CD4-positive, alpha-beta T cell treated with Interleukin-1 beta for 1 hour (primary cell): Measurements from ENCODE around the gene CFAP65.
A peak's percentile ranks its signal among the peaks of the same experiment; 100 is the strongest.

Experiments
- DNase-seq, 2 donors: peaks; one replicate each; pipeline ENCODE4 v3.0.0-alpha.2; 2020 to 2022

The CFAP65 gene, protein sequence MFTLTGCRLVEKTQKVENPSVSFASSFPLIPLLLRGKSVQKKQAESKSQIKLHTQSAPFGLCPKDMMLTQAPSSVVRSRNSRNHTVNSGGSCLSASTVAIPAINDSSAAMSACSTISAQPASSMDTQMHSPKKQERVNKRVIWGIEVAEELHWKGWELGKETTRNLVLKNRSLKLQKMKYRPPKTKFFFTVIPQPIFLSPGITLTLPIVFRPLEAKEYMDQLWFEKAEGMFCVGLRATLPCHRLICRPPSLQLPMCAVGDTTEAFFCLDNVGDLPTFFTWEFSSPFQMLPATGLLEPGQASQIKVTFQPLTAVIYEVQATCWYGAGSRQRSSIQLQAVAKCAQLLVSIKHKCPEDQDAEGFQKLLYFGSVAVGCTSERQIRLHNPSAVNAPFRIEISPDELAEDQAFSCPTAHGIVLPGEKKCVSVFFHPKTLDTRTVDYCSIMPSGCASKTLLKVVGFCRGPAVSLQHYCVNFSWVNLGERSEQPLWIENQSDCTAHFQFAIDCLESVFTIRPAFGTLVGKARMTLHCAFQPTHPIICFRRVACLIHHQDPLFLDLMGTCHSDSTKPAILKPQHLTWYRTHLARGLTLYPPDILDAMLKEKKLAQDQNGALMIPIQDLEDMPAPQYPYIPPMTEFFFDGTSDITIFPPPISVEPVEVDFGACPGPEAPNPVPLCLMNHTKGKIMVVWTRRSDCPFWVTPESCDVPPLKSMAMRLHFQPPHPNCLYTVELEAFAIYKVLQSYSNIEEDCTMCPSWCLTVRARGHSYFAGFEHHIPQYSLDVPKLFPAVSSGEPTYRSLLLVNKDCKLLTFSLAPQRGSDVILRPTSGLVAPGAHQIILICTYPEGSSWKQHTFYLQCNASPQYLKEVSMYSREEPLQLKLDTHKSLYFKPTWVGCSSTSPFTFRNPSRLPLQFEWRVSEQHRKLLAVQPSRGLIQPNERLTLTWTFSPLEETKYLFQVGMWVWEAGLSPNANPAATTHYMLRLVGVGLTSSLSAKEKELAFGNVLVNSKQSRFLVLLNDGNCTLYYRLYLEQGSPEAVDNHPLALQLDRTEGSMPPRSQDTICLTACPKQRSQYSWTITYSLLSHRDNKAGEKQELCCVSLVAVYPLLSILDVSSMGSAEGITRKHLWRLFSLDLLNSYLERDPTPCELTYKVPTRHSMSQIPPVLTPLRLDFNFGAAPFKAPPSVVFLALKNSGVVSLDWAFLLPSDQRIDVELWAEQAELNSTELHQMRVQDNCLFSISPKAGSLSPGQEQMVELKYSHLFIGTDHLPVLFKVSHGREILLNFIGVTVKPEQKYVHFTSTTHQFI (N-terminal part only)

DNA sequence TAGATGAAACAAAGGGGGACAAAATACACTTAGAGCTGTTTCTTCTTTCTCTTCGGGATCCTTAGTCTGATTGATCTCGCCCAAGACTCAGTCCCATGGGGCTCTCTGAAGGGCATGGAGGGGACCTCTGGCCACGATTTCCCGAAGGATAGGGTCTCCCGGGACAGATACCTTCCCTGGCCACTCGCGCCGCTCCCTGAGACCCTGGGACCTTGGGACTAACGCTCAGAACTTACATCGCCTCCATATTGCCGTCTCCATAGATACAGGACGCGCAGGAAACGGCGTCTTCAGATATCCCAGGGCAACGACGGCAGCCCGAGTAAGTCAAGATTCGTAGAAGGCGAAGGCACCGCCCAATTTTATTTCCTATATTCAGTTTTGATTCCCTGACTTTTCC is at the start of gene CFAP65:
CFAP65 (minus strand) TSS at position 265 of the 400 bp plus-strand sequence. CDS start 2,468 bp downstream, outside the sequence.
- peak in 1 of 2 donors; percentile 29 for DNase-seq

GRCh38 chr2:219090436-219091299 is 49.4 kb upstream of the CFAP65 start:
- DNase-seq, result no peak

DNA sequence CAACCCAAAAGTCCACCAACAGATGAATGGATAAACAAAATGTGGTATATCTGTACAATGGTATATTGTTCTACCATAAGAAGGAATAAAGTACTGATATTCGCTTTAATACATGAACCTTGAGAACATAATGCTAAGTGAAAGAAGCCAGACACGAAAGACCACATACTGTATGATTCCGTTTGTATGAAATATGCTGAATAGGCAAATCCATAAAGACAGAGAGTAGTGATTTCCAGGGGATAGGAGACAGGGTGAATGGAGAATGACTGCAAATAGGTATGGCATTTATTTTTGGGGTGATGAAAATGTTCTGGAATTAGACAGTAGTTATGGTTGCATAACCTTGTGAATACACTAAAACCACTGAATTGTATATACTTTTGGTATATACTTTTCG is 48.0 kb upstream of the CFAP65 start:
- no peak for DNase-seq

DNA sequence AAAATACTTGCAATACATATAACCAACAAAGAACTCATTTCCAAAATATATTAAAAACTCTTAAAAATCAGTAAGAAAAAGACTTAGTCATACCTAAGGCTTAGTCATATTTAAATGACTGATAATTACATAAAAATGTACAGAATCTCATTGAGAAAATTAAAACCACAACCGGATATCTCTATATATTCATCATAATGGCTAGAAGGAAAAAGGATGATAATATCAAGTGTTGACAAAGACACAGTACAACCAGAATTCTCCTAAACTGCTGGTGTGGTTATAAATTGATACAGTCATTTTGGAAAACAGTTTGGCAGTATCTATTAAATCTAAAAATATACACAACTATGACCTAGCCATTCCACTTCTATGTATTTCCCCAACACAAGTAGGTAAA is 46.5 kb upstream of the CFAP65 start:
- no peak for DNase-seq

GRCh38 chr2:219087361-219087760 is 46.0 kb upstream of the CFAP65 start:
- no peak for DNase-seq

DNA sequence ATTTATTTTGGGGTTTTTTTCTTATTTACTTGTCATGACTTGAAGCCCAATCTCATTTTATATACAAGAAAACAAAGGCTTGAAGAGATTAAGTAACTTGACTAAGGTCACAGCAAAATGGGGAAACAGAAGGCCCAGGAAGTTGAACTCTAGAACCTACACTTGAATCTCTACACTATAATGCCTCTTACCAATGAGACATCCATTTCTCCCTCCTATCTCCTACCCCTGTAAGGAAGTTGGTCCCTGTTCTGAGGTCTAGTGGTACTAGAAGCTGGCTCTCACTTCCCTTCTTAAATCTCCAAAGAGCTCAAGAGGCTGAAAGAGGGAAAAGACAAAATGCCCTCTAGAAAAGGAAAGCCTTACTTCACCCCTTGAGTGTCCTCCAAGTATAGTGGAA is 44.9 kb upstream of the CFAP65 start:
- DNase-seq, result no peak

DNA sequence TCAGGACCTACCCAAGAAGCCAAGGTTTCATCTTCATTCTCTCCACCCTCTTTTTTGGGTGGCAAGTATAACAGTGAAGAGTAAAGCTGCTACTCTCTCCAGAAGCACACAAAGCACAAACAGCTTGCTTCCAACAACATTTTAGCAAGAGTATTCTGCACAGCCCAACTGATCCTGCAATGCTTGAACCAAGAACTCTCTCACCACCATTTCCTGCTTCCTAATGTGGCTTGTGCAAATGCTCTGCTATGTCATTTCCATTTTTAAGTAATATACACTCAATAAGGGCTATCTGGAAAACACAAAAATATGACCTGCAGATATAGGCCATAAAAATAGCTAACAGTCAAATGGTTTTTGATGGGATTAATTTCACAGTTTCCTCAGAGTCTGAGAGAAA is 43.5 kb upstream of the CFAP65 start:
- no peak for DNase-seq

DNA sequence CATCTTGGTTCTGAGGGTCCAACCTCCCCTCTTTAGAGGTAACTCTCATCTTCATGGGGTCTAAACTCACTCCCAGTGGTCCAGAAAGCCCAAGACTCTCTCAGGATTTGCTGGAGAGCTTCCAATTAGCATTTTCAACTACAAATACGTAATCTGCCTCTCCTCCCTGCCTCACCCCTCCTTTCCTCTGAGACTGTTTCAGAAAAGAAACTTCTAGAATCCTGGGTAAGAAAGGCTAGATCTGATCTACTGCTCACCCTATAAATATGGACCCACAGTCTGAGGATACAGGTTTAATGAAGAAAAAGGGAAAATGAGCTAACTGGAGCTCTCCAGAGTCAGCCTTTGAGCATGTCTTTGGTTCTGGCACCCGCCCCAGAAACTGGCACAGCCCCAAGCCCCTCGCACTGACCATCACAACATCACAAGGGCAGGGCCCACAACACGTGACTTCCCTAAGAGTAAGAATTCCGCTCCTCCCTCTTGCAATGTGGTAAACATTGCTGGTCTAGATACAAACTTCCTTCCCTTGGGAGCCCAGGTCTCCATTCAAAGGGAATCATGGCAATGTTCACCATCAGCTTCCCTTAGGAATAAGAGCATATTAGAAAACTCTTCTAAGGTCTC is 41.1 kb upstream of the CFAP65 start:
- no peak for DNase-seq

GRCh38 chr2:219081701-219082331 is 40.5 kb upstream of the CFAP65 start:
- DNase-seq, result no peak

DNA sequence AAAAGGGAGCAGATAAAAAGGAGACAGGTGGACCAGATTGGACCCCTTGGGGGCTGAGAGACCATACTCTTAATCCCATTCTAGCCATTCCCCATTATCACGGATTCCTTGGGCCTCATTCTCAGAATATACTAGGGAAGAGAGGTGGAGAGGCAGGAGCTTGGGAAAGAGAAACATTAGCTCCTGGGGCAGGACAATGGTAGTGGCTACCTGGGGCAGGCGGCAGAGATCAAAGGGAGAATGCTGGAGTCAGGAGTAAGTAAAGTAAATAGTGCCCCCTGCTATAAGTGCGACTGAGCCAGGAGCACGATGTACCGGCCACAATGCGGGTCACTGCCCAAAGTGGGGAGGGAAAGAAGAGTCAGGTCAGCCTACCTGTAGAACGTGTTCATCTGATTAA is 39.8 kb upstream of the CFAP65 start:
- no peak for DNase-seq

GRCh38 chr2:219079417-219079816 is 38.1 kb upstream of the CFAP65 start:
- DNase-seq, result no peak

DNA sequence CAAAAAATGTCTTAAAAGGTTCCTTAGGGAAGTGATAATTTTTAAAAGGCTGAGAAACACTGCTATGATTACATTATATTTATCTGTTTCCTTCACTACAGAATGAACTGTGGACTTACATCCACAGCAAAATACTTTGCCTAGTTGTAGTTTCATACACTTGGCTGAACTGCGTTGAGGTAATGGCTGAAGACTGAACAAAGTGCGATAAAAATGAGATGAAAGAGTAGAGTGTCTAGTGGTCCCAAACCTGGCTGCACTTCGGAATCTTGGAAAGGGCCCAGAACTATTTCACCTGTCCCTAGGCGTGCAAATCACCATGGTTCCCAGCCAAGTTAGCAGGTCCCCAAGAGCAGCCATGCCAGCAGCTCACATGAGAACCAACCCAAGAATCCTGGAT is 37.6 kb upstream of the CFAP65 start:
- DNase-seq, result no peak

- DNase-seq, result no peak
Measured at GRCh38 chr2:219078126-219078525, 36.8 kb upstream of the CFAP65 start.

GRCh38 chr2:219076253-219076652 is 34.9 kb upstream of the CFAP65 start:
- DNase-seq, result no peak

DNA sequence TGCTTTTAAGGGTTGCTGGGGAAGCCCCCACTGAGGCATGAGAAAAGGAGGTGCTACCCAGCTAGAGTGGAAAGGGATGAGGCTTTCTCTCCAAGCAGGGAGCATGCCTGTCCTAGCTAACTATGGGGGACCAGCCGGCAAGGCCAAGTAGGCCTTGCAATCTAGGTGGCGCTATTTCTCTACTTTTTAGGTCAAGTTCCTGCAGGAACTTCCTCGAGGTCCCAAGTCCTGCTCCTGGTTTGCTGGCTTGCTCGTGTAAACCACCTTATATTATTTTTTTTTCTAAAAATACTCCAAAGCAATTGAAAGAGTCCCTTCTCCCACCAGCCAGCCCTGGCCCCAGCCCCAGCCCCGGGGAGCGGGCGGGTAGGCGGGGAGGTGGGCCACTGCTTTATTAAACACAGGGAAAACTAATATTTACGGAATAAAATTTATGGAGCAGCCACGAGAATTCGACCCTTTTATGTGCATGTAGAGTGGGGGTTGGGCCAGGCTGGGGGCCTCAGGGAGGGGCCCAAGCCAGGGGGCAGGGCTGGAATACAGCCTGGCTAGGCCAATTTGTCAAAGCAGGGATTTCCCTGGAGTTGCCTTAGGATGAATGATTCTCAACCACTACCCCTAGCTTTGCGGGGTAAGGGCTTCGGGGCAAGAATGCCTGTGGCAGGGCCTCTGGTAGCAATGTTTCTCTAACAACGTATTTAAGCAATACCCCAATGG is 32.3 kb upstream of the CFAP65 start:
- no peak for DNase-seq

DNA sequence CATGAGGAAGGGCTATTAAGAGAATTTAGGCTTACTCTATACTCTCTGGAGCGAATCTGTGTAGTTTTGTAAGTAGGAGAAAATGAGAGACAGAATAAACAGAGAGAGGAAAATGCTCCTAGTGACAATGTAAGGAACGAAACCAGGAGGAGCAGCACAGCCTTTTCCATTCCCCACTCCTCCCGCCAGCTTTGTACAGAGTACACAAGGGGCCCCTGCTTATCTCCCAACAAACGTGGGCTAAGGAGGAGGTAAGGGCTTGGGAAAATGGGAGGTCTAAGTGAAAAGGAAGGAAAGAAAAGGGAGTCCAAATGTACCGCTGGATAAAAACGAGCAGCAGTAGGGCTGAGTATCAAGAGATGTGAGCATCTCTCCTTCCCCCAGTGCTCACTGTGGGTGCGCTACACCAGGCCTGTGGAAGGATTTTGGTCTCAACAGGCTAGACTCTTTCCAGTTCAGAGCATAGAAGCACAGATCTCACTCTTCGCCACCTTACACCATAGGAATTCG is 31.5 kb upstream of the CFAP65 start:
- no peak for DNase-seq

DNA sequence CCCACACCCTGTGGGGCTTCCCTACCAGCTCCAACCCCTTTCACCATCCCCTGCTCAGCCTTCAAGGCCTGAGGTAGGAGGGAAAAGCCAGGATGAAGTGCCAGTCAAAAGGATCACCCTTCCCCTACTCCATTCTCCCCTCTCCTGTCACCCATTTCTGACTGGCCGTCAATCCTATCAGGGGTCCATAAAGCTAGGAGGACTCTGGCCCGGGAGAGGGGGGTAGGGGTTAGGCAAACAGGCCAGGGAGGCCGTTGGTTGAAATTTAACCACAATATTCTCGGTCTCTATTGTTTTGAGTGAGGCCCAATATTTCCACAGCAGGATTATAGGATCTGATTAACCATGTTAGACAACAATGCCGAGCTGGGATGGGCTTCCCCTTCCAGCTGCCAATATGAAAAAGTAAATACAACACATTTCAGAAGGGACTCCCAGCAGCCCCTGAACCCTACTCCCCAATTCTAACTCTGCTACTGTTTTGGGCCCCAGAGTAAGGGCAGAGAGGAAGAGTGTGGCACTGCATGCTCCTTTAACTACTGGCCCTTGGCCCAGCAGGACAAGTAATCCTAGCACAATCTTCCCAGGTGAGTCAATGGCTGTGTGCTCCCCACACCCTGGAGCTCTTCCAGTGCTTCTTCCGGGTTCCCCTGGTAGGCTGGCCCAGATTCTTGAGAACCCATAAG is 30.0 kb upstream of the CFAP65 start:
- no peak for DNase-seq

DNA sequence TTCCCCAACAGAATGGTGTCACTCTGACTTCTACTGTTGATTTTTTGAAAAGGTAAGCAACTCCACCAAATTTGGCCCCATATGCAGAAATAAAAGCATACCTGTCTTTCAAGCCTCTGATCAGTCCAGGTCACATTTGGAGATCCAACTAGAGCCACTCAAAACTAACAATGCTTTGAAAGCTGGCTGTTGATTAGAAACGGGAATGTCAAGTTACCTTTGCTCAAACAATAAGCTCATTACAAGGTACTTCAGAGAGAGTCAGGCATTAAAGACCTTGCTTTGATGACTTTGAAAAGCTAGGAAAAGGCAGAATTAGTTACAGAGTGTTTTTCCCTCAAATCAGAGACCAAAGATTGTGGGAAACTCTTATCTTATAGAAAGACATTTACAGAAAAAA is 24.2 kb upstream of the CFAP65 start:
- DNase-seq, result no peak

DNA sequence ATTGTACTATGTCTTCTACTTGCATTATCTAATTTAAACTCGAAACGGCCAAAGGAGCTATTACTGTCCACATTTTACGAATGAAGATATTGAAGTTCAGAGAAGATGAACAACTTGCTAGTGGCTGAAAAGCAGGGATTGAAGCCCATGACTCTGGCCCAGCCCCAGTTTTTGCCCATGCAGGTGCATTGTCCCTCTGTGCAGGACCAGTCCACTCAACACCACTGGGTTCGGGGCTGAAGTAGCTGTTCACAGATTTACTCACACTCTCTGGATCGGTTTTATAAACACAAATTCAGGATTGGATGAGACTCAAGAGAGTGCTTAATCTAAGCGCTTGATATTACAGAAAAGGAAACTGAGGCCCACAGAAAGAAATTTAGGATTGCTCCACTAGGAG is 20.8 kb upstream of the CFAP65 start:
- DNase-seq, result no peak
